Measurements from ENCODE around the gene SPATA13. TPM values are rescaled to one million over a fixed set of nuclear protein-coding genes. Genes with fewer than 3 reads are reported as not detected.

The SPATA13 gene
- 10 to 100 TPM; 20.0 to 47.4 (median 27.6) TPM for total RNA-seq

- Histone ChIP-seq H3K9me3 (no peaks in the 10 kb centered on the region), H3K27me3 (no peaks in the 10 kb centered on the region), H3K4me3 (peak within 1 kb of the TSS; percentile 75 to 95), H3K27ac (peak within 1 kb of the TSS; percentile 75 to 86), H3K4me1 (no peaks in the 10 kb centered on the region), H3K36me3 (no peaks in the 10 kb centered on the region)
- peak in 1 of 4 experiments; percentile 4 for TF ChIP-seq CTCF (IDR thresholded peaks at IDR 0.05)
- peak; percentile 65 to 87 for TF ChIP-seq POLR2A (IDR thresholded peaks at IDR 0.05)
- intact Hi-C loops (cut with DNase I; ENCODE audit: low total_unique reads) = no loop called here
- peak; percentile 89 to 95 for DNase-seq
These were observed at the start of gene SPATA13 for GRCh38 chr13:24160458-24161009. TSS of gene SPATA13 (plus strand) at chr13:24160720. CDS start at chr13:24222930, 62,210 bp downstream.

GRCh38 chr13:24112791-24113190 is 47.7 kb upstream of the SPATA13 start:
- intact Hi-C loops (cut with DNase I; ENCODE audit: low total_unique reads) = no loop called here
- Histone ChIP-seq H3K27ac (no peak overlapping the region), H3K4me3 (no peak overlapping the region), H3K4me1 (no peaks in the 10 kb centered on the region), H3K36me3 (no peaks in the 10 kb centered on the region), H3K9me3 (no peaks in the 10 kb centered on the region), H3K27me3 (no peaks in the 10 kb centered on the region)
- TF ChIP-seq POLR2A (IDR thresholded peaks at IDR 0.05) (no peak), CTCF (IDR thresholded peaks at IDR 0.05) (no peak)
- DNase-seq = no peak

- no peak for DNase-seq
- no peaks in the 10 kb centered on the region for H3K9me3 ChIP-seq
- intact Hi-C loops (cut with DNase I; ENCODE audit: low total_unique reads) = no loop called here
- no peak for TF ChIP-seq POLR2A (IDR thresholded peaks at IDR 0.05)
- H3K27me3 ChIP-seq = no peaks in the 10 kb centered on the region
- H3K4me1 ChIP-seq = no peaks in the 10 kb centered on the region
- H3K4me3 ChIP-seq = no peak overlapping the region
- no peaks in the 10 kb centered on the region for H3K36me3 ChIP-seq
- no peak overlapping the region for H3K27ac ChIP-seq
These were observed 44.8 kb upstream of the SPATA13 start for GRCh38 chr13:24115671-24116070.

- no peak for DNase-seq
- H3K4me1 ChIP-seq = no peaks in the 10 kb centered on the region
- no peak overlapping the region for H3K4me3 ChIP-seq
- no peaks in the 10 kb centered on the region for H3K9me3 ChIP-seq
- TF ChIP-seq POLR2A (IDR thresholded peaks at IDR 0.05) (no peak), CTCF (IDR thresholded peaks at IDR 0.05) (no peak)
- intact Hi-C loops (cut with DNase I; ENCODE audit: low total_unique reads) = no loop called here
- no peak overlapping the region for H3K27ac ChIP-seq
- no peaks in the 10 kb centered on the region for H3K27me3 ChIP-seq
- no peaks in the 10 kb centered on the region for H3K36me3 ChIP-seq
These were observed 44.4 kb upstream of the SPATA13 start for GRCh38 chr13:24116131-24116530.

- DNase-seq = no peak
- intact Hi-C loops (cut with DNase I; ENCODE audit: low total_unique reads) = no loop called here
- Histone ChIP-seq H3K27me3 (no peaks in the 10 kb centered on the region), H3K27ac (no peak overlapping the region), H3K4me3 (no peak overlapping the region), H3K4me1 (no peaks in the 10 kb centered on the region), H3K9me3 (no peaks in the 10 kb centered on the region), H3K36me3 (no peaks in the 10 kb centered on the region)
- TF ChIP-seq POLR2A (IDR thresholded peaks at IDR 0.05) = no peak
- TF ChIP-seq CTCF (IDR thresholded peaks at IDR 0.05) = no peak
These were observed 41.9 kb upstream of the SPATA13 start for GRCh38 chr13:24118576-24118975.

All from uterus (tissue), 4 donors.